HG02885 (cell line): ENCODE results near the gene RASL10A.

Source experiments
- ATAC-seq: cut with Tn5 transposase; IDR thresholded peaks from one replicate; pipeline ENCODE4 v1.9.1; 2021; ENCODE audit warnings: mild to moderate bottlenecking; ENCODE audit not compliant: unreplicated experiment, poor library complexity

Gene RASL10A

GRCh38 chr22:29272624-29273023, 42.9 kb downstream of the RASL10A start:
- ATAC-seq = no peak

DNA sequence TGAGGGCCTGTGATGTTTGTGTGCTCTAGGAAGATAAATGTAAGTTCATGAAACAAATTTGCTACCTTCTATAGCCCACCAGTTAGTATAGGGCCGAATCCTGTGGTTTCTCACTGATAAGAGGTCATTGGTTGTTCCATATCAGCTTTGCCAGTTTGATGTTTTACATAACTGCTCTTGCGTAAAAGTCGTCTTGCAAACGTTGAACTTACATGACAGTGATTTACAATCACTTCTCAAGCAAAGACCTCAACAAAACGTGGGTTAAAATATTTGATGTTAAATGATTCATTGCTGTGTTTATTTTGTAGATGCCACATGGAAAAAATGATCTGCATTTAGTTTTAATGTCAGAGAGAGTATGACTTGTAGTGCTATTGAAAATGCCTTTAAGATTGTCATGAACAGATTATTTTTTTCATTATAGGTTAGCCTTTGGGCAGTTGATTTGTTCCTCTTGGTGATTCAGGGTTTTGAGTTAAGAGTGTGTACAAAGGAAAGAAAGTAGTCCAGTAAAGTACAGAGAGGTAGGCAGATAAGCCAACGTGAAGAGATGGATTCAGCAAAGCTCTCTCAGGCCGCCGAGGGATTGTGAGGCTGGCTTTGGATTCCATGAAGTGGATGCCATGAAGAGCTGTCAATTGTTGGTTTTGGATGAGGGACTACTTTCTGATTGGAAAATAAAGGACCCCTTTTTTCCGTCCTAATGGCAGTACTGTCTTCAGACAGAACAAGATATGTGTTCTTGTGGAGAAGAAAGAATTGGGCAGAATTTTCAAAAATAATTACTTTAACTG, 44.8 kb downstream of the RASL10A start:
- ATAC-seq = no peak

DNA sequence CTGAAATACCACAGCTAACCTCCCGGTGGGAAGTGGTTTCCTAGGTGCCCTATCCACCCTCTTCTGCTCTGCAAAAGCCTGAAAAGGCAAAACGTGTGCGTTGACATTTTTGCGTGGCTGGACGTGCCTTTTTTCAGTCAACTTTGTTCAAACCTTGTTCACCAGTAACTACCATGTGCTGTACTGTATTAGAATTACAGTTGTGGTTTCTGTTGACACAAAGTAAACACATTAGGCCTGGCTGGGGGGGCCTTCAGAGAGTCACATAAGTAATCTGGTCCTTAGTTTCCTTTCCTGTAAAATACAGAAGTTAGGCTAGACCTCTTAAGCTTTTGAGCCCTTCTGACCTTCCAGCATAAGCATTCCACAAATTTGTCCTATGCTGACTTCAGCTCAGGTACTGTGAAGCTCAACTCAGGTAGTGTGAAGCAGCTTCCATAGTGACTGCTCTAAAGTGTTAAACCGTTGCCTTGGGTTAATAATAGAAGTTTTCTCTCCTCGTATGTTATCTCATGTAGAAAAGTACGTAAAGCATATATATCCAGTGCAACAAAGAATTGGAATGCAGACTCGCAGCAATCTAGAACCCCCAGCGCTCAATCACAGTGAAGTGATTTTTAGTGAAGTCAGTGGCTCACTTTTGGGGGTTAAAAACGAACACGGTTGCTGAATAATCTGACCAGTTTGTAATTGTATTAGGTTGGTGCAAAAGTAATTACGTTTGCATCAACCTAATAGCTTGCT, 45.6 kb downstream of the RASL10A start:
- ATAC-seq = no peak

GRCh38 chr22:29269230-29269604, 46.3 kb downstream of the RASL10A start:
- no peak for ATAC-seq

GRCh38 chr22:29268511-29269229, 46.8 kb downstream of the RASL10A start:
- peak; percentile 30 for ATAC-seq

- ATAC-seq = peak; percentile 81
These were observed 47.5 kb downstream of the RASL10A start, which contains the start of the genes EWSR1 and RHBDD3 for GRCh38 chr22:29267858-29268510. EWSR1 (plus strand) TSS chr22:29268268; CDS start chr22:29268337, 69 bp downstream. RHBDD3 (minus strand) TSS chr22:29267981; CDS start chr22:29265626, 2,355 bp downstream.

DNA sequence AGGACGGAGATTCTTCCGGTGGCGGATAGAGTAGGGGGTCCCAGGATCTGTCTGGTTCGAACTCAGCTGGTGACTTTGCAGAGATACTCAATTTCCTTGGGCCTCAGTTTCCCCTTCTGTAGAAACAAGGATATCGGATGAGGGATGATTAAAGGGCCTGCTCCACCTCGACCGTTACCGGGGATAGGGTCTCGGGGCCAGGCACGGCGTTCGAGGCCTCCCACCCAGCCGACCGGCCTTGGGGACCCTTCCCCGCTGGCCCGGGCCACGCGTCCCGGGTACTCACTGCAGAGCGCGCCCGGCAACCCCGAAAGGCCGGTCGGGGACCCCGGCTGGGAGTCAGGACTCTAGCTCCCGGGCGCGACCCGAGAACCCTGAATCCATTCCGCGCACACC, 48.0 kb downstream of the RASL10A start:
- peak; percentile 36 for ATAC-seq

DNA sequence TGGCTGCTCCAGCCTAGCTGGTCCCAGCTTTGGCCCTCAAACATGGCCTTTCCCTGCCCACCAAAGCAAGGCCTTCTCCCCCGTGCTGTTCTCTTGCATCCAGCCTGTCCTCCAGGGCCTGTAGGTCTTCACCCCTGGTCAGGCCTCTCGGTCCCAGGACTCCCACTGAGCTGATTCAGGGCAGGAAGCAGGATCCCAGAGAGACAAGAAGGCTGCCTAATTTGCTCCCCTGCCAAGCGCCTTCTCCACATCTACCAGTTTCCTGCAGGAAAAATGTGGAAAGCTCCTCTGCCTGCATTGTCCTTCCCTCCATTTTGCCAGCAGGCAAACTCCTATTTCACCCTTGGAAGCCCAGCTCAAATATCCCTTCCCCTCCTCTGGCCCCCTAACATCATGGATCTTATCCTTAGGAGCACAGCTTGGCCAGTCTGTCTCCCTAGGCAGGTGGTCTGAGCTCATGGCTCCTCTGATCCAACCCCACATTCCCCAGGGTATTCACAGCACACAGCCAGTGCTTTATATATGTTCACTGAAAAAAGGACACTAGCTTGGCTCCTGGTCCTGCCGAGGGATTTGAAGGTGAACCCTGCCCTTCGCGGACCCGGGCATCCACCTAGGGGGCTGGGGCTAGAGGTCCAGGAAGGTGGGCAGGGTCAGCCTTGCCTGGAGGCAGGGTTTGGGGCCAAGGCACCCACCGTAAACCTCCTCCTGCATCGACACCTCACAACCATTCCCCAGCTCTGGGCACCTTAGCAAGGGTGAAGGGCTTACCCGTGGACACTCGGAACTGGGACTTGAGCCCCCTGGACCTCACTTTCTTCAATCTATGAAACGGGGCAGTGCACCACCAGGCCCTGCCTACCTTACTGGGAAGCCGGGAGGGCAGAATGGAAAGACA, 48.7 kb downstream of the RASL10A start:
- no peak for ATAC-seq

GRCh38 chr22:29265929-29266328, 49.6 kb downstream of the RASL10A start:
- no peak for ATAC-seq

GRCh38 chr22:29265305-29265704, 50.2 kb downstream of the RASL10A start:
- no peak for ATAC-seq

DNA sequence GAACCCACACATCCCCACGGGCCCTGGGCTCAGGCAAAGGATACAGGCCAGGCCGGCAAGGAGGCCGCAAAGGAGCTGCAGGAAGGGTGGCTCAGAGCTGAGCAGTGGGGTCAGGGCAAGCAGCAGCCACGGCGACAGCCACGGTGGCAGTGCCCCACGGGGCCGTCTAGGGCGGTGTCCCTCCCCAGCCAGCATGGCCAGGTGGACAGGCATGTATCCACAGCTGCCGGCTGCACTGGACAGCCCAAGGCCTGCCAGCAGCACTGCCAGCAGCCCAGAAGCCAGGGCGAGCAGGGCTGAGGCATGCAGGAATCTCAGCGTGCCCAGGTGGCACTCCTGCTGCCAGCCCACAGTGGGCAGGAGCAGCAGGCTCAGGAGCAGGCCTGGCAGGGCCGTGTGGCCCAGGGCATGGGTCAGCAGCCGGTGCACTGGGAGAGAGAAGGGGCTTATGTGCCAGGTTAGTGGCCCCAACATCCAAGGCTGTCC, 51.7 kb downstream of the RASL10A start:
- no peak for ATAC-seq
